ENCODE measurements around the gene UBASH3A. TPM values are rescaled to one million over a fixed set of nuclear protein-coding genes. Genes with fewer than 3 reads are reported as not detected.

The UBASH3A gene
- total and polyA plus RNA-seq, 9 donors, result 0.15 to 0.85 (median 0.24) TPM; not detected in 2

DNA sequence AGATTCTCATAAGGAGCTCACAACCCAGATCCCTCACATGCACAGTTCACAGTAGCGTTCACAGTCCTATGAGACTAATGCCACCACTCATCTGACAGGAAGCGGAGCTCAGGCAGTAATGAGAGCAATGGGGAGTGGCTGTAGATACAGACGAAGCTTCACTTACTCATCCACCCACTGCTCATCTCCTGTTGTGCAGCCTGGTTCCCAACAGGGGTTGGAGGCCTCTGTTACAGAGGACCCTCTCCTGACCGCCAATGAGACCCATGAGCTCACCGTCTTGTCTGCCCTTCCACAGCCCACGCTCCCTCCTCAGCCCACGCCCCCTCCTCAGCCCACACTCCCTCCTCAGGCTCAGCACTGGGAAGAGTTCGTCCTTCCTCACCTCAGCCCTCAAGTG, 52.8 kb downstream of the UBASH3A start:
- intact Hi-C loops (cut with DNase I), result no loop called here
- TF ChIP-seq EP300 (IDR thresholded peaks at IDR 0.05) (no peak), POLR2A (IDR thresholded peaks at IDR 0.05) (no peak)
- TF ChIP-seq, protein P1, sequence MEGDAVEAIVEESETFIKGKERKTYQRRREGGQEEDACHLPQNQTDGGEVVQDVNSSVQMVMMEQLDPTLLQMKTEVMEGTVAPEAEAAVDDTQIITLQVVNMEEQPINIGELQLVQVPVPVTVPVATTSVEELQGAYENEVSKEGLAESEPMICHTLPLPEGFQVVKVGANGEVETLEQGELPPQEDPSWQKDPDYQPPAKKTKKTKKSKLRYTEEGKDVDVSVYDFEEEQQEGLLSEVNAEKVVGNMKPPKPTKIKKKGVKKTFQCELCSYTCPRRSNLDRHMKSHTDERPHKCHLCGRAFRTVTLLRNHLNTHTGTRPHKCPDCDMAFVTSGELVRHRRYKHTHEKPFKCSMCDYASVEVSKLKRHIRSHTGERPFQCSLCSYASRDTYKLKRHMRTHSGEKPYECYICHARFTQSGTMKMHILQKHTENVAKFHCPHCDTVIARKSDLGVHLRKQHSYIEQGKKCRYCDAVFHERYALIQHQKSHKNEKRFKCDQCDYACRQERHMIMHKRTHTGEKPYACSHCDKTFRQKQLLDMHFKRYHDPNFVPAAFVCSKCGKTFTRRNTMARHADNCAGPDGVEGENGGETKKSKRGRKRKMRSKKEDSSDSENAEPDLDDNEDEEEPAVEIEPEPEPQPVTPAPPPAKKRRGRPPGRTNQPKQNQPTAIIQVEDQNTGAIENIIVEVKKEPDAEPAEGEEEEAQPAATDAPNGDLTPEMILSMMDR (IDR thresholded peaks at IDR 0.05), result no peak

GRCh38 chr21:42459082-42459460, 55.4 kb downstream of the UBASH3A start:
- WGBS, 3 donors, result 86 to 89% (median 88%) methylated on average over 1 of the region's 1 CpG
- TF ChIP-seq, protein P1 (IDR thresholded peaks at IDR 0.05), result no peak
- TF ChIP-seq EP300 (IDR thresholded peaks at IDR 0.05), result no peak
- TF ChIP-seq POLR2A (IDR thresholded peaks at IDR 0.05), result no peak
- H3K4me1 ChIP-seq (ENCODE audit: insufficient read depth), result no peaks in the 10 kb centered on the region
- H3K9me3 ChIP-seq, result no peaks in the 10 kb centered on the region
- H3K27ac ChIP-seq, result no peak overlapping the region
- H3K4me3 ChIP-seq, result no peak overlapping the region
- intact Hi-C loops (cut with DNase I), result no loop called here
- DNase-seq, result no peak
- H3K27me3 ChIP-seq, result no peaks in the 10 kb centered on the region
- H3K36me3 ChIP-seq, result no peaks in the 10 kb centered on the region

More for the DNA sequence above, 52.8 kb downstream of the UBASH3A start:
- DNase-seq, result no peak
- Histone ChIP-seq H3K9me3 (no peaks in the 10 kb centered on the region), H3K27me3 (no peaks in the 10 kb centered on the region), H3K4me1 (ENCODE audit: insufficient read depth) (no peaks in the 10 kb centered on the region), H3K27ac (no peak overlapping the region), H3K36me3 (no peaks in the 10 kb centered on the region), H3K4me3 (no peak overlapping the region)
- 80 to 88% (median 83%) methylated on average over 8 of the region's 8 CpGs for WGBS, 3 donors

DNA sequence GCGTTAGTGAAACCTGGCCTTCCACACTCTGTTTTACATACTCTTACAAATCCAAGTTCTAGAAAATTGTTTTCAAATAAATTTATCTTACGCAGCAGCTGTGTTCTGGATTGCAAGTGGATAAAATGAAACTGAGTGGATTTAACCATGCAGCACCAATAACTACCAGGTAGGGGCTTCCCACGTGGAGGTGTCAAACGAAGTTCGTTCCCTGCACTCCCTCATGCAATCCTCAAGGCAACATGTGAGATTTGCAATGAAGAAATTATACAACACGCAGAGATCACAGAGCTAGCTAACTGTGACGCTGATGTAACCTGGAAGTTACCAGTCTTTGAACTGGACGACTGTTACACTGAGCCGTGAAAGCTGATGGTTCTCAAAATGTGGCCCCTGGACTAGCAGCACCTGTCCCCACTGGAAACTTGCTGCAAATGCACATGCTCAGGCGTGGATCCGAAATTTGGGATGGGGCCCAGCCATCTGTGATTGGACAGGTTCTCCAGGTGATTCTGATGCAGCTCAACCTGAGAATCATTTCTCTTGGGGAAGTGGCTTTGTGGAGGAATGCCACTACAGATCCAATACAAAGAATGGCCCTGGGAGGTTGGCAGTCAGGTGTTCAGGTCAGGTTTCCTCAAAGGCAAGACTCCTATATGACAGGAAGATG, 56.0 kb downstream of the UBASH3A start:
- H3K4me3 ChIP-seq, result no peak overlapping the region
- intact Hi-C loops (cut with DNase I), result no loop called here
- no peaks in the 10 kb centered on the region for H3K4me1 ChIP-seq (ENCODE audit: insufficient read depth)
- TF ChIP-seq POLR2A (IDR thresholded peaks at IDR 0.05) (no peak), EP300 (IDR thresholded peaks at IDR 0.05) (no peak)
- TF ChIP-seq, protein P1 (IDR thresholded peaks at IDR 0.05), result no peak
- H3K9me3 ChIP-seq, result no peaks in the 10 kb centered on the region
- no peaks in the 10 kb centered on the region for H3K36me3 ChIP-seq
- H3K27me3 ChIP-seq, result no peaks in the 10 kb centered on the region
- H3K27ac ChIP-seq, result no peak overlapping the region
- 78 to 84% (median 82%) methylated on average over 11 of the region's 11 CpGs for WGBS, 3 donors
- DNase-seq, result no peak

GRCh38 chr21:42460391-42461184, 56.9 kb downstream of the UBASH3A start:
- Histone ChIP-seq H3K27me3 (no peaks in the 10 kb centered on the region), H3K27ac (no peak overlapping the region), H3K4me3 (no peak overlapping the region), H3K36me3 (no peaks in the 10 kb centered on the region), H3K4me1 (ENCODE audit: insufficient read depth) (no peaks in the 10 kb centered on the region), H3K9me3 (no peaks in the 10 kb centered on the region)
- intact Hi-C loops (cut with DNase I), result no loop called here
- TF ChIP-seq POLR2A (IDR thresholded peaks at IDR 0.05) (no peak), EP300 (IDR thresholded peaks at IDR 0.05) (no peak)
- TF ChIP-seq, protein P1 (IDR thresholded peaks at IDR 0.05), result no peak
- DNase-seq, result no peak
- 71 to 83% (median 78%) methylated on average over 14 of the region's 14 CpGs for WGBS, 3 donors
